GM19463 (cell line): ENCODE measurements around the gene FAM124A.

Source experiments
- ATAC-seq: cut with Tn5 transposase; IDR thresholded peaks from one replicate; pipeline ENCODE4 v1.9.1; 2021; ENCODE audit warnings: mild to moderate bottlenecking, moderate library complexity; ENCODE audit not compliant: unreplicated experiment

FAM124A gene

GRCh38 chr13:51218626-51219025, 3.6 kb upstream of the FAM124A start:
- no peak for ATAC-seq

GRCh38 chr13:51220706-51221105, 1.5 kb upstream of the FAM124A start:
- no peak for ATAC-seq

- ATAC-seq: no peak
These were observed 1.1 kb upstream of the FAM124A start for GRCh38 chr13:51221108-51221507.

GRCh38 chr13:51221674-51222036, 543 bp upstream of the FAM124A start:
- no peak for ATAC-seq

GRCh38 chr13:51222686-51223559, 725 bp downstream of the FAM124A start:
- peak; percentile 33 for ATAC-seq

GRCh38 chr13:51223560-51224270, 1.5 kb downstream of the FAM124A start:
- no peak for ATAC-seq

GRCh38 chr13:51225029-51225428, 2.8 kb downstream of the FAM124A start:
- no peak for ATAC-seq

- no peak for ATAC-seq
These were observed 5.2 kb downstream of the FAM124A start for GRCh38 chr13:51227404-51227803.

GRCh38 chr13:51229101-51229719, 7.0 kb downstream of the FAM124A start:
- ATAC-seq: no peak

GRCh38 chr13:51229731-51230130, 7.5 kb downstream of the FAM124A start:
- no peak for ATAC-seq

- no peak for ATAC-seq
These were observed 8.4 kb downstream of the FAM124A start for GRCh38 chr13:51230477-51231105.

GRCh38 chr13:51231456-51231855, 9.3 kb downstream of the FAM124A start:
- ATAC-seq: no peak

- ATAC-seq: no peak
These were observed 10.1 kb downstream of the FAM124A start for GRCh38 chr13:51232328-51232727.

- ATAC-seq: no peak
These were observed 11.1 kb downstream of the FAM124A start for GRCh38 chr13:51233117-51233826.

GRCh38 chr13:51234676-51235075, 12.5 kb downstream of the FAM124A start:
- no peak for ATAC-seq

- no peak for ATAC-seq
These were observed 13.0 kb downstream of the FAM124A start for GRCh38 chr13:51235186-51235585.

GRCh38 chr13:51235756-51236490, 13.7 kb downstream of the FAM124A start:
- ATAC-seq: no peak

GRCh38 chr13:51236491-51236792, 14.2 kb downstream of the FAM124A start:
- no peak for ATAC-seq

GRCh38 chr13:51237386-51237785, 15.2 kb downstream of the FAM124A start:
- no peak for ATAC-seq

GRCh38 chr13:51237887-51238286, 15.7 kb downstream of the FAM124A start:
- no peak for ATAC-seq
